Stomach (tissue), 9 donors: ENCODE data around the gene CLPX. TPM values are rescaled to one million over a fixed set of nuclear protein-coding genes. Genes with fewer than 3 reads are reported as not detected.
"Not testable (repeated sequence)": the region's sequence is repeated elsewhere in the genome, so short reads cannot be mapped to it uniquely, and the experiment has no call there.

Experiments used
- DNase-seq, 2 donors: peaks; one replicate each; pipeline versions ENCODE4 v3.0.0 to v3.0.0-alpha.2; 2013 to 2019
- H3K27ac ChIP-seq, 5 donors: fragments of 200-600 bp in 4 of 5; sonication (generic) in 4 of 5; one replicate each; pipeline ENCODE4 v1.5.1; 2013 to 2019; ENCODE audit warnings: mild to moderate bottlenecking in 1 of 5, moderate library complexity in 1 of 5
- H3K27me3 ChIP-seq, 3 donors: fragments of 200-600 bp; sonication (generic); one replicate each; pipeline ENCODE4 v1.5.1; 2017 to 2019; ENCODE audit warnings: mixed run types in 1 of 3
- H3K36me3 ChIP-seq, 4 donors: fragments of 200-600 bp; sonication (generic); 1 replicate in 3 of 4; 2 replicates in 1 of 4; pipeline ENCODE4 v1.5.1; 2016 to 2019
- H3K4me1 ChIP-seq, 4 donors: fragments of 200-600 bp; sonication (generic); one replicate each; pipeline ENCODE4 v1.5.1; 2016 to 2019
- H3K4me3 ChIP-seq, 4 donors: fragments of 200-600 bp; sonication (generic) in 3 of 4; one replicate each; pipeline ENCODE4 v1.5.1; 2016 to 2019; ENCODE audit warnings: mild to moderate bottlenecking in 1 of 4
- H3K9me3 ChIP-seq, 4 donors: fragments of 200-600 bp; sonication (generic); one replicate each; pipeline ENCODE4 v1.5.1; 2016 to 2019
- EP300 ChIP-seq: sonication (generic); formaldehyde crosslinking; IDR thresholded peaks from one replicate; pipeline ENCODE4 v1.6.1; 2017; ENCODE audit warnings: antibody characterized with exemption
- POLR2A ChIP-seq, 4 donors: fragments of 450-650 bp; IDR thresholded peaks; one replicate each; pipeline ENCODE4 v1.6.1; 2016; ENCODE audit warnings: antibody characterized with exemption in 4 of 4, control low read depth in 2 of 4, mild to moderate bottlenecking in 1 of 4, moderate library complexity in 1 of 4
- POLR2AphosphoS5 ChIP-seq, 3 donors: sonication (generic); formaldehyde crosslinking; IDR thresholded peaks; one replicate each; pipeline ENCODE4 v1.6.1; 2016; ENCODE audit warnings: antibody characterized with exemption in 3 of 3
- WGBS, 5 donors: extraction: QIAGEN DNeasy Blood & Tissue Kit in 3 of 5; methylation state at CpG; one replicate each; pipeline versions ENCODE4 v1.1.5 to v1.1.7; 2013 to 2018; 5-methylcytosine and 5-hydroxymethylcytosine counted together
- intact Hi-C: fragments of 100-400 bp; cut with DNase I; formaldehyde crosslinking; loops from one replicate; pipeline ENCODE4 v1.15.1; 2023; ENCODE audit warnings: low total_unique reads
- polyA plus RNA-seq, 3 donors: library from polyadenylated mRNA; stranded (reverse); fragments of 200-250 nt; gene quantifications; one replicate each; pipeline ENCODE4 v1.2.3, GENCODE V29; 2013
- total RNA-seq, 5 donors: library from RNA; depleted of rRNA; stranded (reverse); fragments of >200 nt; gene quantifications; one replicate each; pipeline versions ENCODE4 v1.1.0 to v1.2.3, GENCODE V29; 2014 to 2016
- TF ChIP-seq, protein P1 (sequence below), 7 experiments: fragments of 450-650 bp in 4 of 7; fragments of 200-600 bp in 3 of 7; sonication (generic) in 3 of 7; IDR thresholded peaks; one replicate each; pipeline ENCODE4 v1.5.1; 2016 to 2019; ENCODE audit warnings: antibody characterized with exemption in 7 of 7, control low read depth in 2 of 7, mild to moderate bottlenecking in 1 of 7
- donor health status: healthy with polysubstance abuse.
- donor health status: Bipolar disorder and iron deficiency.
- donor health status: healthy.

CLPX gene
- total and polyA plus RNA-seq, 8 donors: 11.1 to 121 (median 39.2) TPM

DNA sequence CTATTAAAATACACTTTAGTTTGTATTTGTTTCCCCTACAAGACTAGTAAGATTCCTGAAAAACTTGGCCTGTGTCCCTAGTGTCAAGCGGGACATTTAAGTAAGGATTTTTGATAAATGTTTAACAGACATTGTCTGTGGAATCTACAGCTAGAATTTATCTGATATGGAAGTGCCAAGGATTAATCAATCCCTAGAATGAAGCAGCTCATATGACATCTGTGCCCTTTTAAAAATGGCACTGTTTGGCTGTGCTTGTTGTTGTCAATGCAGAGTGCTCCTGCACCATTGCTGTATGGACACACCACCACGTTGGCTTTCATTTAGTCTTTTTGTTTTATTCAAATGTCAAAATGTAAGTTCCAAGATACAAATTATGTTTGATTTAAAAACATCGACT, 37.2 kb downstream of the CLPX start:
- Histone ChIP-seq H3K27me3 (no peaks in the 10 kb centered on the region), H3K36me3 (peaks cover 43 to 65% (median 61%) of the 10 kb centered on the region in 4 donors), H3K4me3 (no peak overlapping the region), H3K9me3 (no peaks in the 10 kb centered on the region), H3K4me1 (no peaks in the 10 kb centered on the region), H3K27ac (no peak overlapping the region)
- TF ChIP-seq EP300: no peak
- no peak for TF ChIP-seq POLR2A (IDR thresholded peaks at IDR 0.05)
- no peak for TF ChIP-seq POLR2AphosphoS5 (IDR thresholded peaks at IDR 0.05)
- TF ChIP-seq, protein P1, sequence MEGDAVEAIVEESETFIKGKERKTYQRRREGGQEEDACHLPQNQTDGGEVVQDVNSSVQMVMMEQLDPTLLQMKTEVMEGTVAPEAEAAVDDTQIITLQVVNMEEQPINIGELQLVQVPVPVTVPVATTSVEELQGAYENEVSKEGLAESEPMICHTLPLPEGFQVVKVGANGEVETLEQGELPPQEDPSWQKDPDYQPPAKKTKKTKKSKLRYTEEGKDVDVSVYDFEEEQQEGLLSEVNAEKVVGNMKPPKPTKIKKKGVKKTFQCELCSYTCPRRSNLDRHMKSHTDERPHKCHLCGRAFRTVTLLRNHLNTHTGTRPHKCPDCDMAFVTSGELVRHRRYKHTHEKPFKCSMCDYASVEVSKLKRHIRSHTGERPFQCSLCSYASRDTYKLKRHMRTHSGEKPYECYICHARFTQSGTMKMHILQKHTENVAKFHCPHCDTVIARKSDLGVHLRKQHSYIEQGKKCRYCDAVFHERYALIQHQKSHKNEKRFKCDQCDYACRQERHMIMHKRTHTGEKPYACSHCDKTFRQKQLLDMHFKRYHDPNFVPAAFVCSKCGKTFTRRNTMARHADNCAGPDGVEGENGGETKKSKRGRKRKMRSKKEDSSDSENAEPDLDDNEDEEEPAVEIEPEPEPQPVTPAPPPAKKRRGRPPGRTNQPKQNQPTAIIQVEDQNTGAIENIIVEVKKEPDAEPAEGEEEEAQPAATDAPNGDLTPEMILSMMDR (IDR thresholded peaks at IDR 0.05): no peak
- WGBS, 5 donors: 61 to 72% (median 69%) methylated on average over 3 of the region's 3 CpGs
- no peak for DNase-seq
- intact Hi-C loops: no loop called here

DNA sequence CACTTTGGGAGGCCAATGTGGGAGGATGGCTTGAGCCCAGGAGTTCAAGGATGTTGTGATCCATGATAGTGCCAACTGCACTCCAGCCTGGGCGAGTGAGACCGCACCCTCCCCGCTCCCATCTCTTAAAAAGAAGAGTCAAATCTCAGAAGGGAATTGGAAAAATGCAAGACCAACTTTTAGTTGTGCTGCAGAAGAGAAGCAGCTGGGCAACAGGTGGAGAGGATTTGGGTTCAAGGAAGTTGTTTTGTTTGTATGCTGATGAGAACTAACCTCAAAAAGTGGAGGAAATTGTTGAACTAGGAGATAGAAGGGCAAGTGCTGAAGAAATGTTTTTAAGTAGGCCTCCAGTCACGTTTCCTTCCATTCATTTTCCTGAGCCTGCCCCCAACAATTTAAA, 38.7 kb downstream of the CLPX start:
- no peak for DNase-seq
- Histone ChIP-seq H3K9me3 (no peaks in the 10 kb centered on the region), H3K4me3 (no peak overlapping the region), H3K27me3 (no peaks in the 10 kb centered on the region), H3K27ac (no peak overlapping the region), H3K4me1 (no peaks in the 10 kb centered on the region), H3K36me3 (peaks cover 30 to 50% (median 47%) of the 10 kb centered on the region in 4 donors)
- 80 to 91% (median 83%) methylated on average over 4 of the region's 4 CpGs for WGBS, 5 donors
- intact Hi-C loops: no loop called here
- no peak for TF ChIP-seq EP300

DNA sequence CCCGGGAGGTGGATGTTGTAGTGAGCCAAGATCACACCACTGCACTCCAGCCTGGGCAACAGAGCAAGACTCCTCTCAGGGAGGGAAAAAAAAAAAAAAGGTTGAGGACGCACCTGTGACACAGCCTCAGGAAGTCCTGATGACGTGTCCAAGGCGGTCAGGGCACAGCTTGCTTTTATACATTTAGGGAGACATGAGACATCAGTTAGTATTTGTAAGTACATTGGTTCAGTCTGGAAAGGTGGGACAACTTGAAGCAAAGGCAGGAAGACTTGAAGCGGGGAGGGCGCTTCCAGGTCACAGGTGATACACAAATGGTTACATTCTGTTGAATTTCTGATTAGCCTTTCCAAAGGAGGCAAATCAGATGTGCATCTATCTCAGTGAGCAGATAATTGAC, 46.5 kb downstream of the CLPX start:
- H3K27ac ChIP-seq, intact Hi-C loops, H3K4me3 ChIP-seq, H3K27me3 ChIP-seq, H3K9me3 ChIP-seq, DNase-seq, H3K36me3 ChIP-seq: not testable (repeated sequence)
- peaks cover 0 to 11% (median 8%) of the 10 kb centered on the region in 4 donors for H3K4me1 ChIP-seq
- 91 to 95% (median 93%) methylated on average over 6 of the region's 6 CpGs for WGBS, 5 donors

DNA sequence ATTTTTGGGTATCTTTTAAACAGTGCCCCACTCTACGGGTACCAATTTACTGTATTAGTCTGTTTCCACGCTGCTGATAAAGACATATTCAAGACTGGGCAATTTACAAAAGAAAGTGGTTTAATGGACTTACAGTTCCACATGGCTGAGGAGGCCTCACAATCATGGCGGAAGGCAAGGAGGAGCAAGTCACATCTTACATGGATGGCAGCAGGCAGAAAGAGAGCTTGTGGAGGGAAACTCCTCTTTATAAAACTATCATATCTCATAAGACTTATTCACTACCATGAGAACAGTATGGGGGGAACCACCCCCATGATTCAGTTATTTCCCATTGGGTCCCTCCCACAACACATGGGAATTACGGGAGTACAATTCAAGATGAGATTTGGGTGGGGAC, 47.2 kb downstream of the CLPX start:
- DNase-seq, intact Hi-C loops, H3K36me3 ChIP-seq, H3K9me3 ChIP-seq, H3K4me3 ChIP-seq, H3K27ac ChIP-seq, H3K27me3 ChIP-seq: not testable (repeated sequence)
- H3K4me1 ChIP-seq: peaks cover 0 to 12% (median 9%) of the 10 kb centered on the region in 4 donors
- 95 to 99% (median 98%) methylated on average over 4 of the region's 4 CpGs for WGBS, 5 donors

DNA sequence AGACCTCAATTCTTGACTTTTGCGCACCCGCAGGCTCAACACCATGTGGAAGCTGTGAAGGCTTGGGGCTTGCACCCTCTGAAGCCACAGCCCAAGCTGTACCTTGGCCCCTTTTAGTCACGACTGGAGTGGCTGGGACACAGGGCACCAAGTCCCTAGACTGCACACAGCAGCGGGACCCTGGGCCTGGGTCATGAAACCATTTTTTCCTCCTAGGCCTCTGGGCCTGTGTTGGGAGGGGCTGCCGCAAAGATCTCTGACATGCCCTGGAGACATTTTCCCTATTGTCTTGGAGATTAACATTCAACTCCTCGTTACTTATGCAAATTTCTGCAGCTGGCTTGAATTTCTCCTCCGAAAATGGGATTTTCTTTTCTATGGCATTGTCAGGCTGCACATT, 48.1 kb downstream of the CLPX start:
- H3K36me3 ChIP-seq, DNase-seq, H3K27ac ChIP-seq, H3K9me3 ChIP-seq, H3K27me3 ChIP-seq, H3K4me3 ChIP-seq, intact Hi-C loops: not testable (repeated sequence)
- WGBS, 5 donors: 89 to 96% (median 96%) methylated on average over 5 to 7 of the region's 7 CpGs
- H3K4me1 ChIP-seq: peaks cover 6 to 20% (median 16%) of the 10 kb centered on the region in 4 donors

DNA sequence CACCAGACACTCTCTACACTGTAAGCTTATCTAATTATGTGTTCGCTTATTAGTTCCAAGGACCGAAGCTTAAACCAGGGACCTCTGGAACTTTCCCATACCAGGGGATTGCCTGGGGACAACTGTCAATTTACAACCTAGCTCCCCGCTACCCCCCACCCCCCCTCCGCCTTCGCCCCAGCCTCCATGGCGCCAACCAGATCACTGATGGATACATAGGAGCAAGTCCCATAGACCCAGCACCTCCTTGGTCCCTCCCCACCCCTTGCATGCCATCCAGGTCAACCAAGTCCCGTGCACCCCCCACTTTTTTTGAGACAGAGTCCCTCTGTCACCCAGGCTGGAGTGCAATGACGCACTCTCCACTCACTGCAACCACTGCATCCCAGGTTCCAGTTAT, 50.6 kb downstream of the CLPX start:
- Histone ChIP-seq H3K36me3 (peaks cover 0 to 15% (median 11%) of the 10 kb centered on the region in 4 donors), H3K9me3 (peaks cover 0 to 5% (median 0%) of the 10 kb centered on the region in 4 donors), H3K27me3 (no peaks in the 10 kb centered on the region), H3K4me1 (peaks cover 23 to 40% (median 34%) of the 10 kb centered on the region in 4 donors), H3K4me3 (peak overlapping the region in 1 of 4 donors; percentile 96), H3K27ac (no peak overlapping the region)
- TF ChIP-seq, protein P1 (IDR thresholded peaks at IDR 0.05): no peak
- TF ChIP-seq EP300 (no peak), POLR2A (IDR thresholded peaks at IDR 0.05) (no peak), POLR2AphosphoS5 (IDR thresholded peaks at IDR 0.05) (no peak)
- DNase-seq: no peak
- 89 to 97% (median 91%) methylated on average over 8 of the region's 8 CpGs for WGBS, 5 donors
- intact Hi-C loops: no loop called here
